ENCODE data around the gene SCFD1.
"Not testable (repeated sequence)": the region's sequence is repeated elsewhere in the genome, so short reads cannot be mapped to it uniquely, and the experiment has no call there.

The SCFD1 gene

DNA sequence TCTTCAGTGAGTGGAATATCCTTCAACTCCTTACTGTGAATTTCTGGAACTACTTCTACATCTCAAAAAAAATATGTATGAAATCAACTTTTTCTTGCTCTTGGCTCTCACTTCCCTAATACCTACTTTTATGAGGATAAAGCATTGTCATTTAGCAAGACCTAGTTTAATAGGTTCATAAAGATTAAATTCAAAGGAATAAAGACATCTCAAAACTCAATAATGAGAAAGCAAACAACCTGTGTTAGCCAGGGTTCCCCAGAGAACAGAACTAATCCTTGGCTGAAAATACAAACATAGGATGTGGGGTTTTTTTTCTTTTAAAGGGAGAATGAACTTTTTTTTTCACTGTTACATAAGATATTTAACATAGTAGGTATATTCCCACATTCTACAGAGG is 57.9 kb downstream of the SCFD1 start:
- no peak for DNase-seq

DNA sequence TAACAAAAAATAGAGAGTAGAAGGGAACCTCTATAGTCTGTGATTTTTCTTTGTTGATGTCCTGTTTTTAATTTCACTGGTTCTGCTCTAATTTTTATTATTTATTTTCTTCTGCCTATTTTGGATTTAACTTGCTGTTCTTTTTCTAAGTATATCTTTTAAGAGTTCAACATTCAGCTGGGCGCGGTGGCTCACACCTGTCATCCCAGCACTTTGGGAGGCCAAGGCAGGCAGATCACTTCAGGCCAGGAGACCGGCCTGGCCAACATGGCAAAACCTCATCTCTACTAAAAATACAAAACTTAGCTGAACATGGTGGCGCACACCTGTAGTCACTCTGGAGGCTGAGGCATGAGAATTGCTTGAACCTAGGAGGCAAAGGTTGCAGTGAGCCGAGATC is 58.7 kb downstream of the SCFD1 start:
- not testable (repeated sequence) for DNase-seq

DNA sequence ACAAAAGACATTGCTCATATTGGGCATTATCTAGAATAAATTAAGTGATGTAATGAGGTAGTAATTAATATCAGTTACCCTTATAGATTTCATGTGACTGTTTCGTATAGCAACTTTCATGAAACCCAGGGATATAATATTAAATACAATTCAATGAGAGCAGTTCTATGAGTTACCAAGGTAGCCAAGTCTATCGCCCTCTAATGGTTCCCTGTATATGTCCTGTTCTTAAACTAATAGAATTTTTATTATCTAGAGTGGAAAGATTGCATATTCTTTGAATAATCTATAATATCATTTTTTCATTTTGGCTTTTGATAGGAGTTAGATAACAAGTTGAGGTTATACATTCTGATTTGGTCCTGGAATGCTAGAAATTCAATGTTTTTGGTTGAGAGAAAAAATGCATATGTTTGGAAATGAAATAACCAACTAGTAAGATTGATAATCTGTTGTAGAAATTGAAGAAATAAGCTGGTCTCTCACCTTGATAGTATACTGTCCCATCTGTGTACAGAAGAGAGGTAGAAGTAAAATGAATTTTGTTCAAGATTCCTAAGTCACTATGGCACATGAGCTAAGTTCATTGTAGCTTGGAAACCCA is 59.7 kb downstream of the SCFD1 start:
- no peak for DNase-seq

DNA sequence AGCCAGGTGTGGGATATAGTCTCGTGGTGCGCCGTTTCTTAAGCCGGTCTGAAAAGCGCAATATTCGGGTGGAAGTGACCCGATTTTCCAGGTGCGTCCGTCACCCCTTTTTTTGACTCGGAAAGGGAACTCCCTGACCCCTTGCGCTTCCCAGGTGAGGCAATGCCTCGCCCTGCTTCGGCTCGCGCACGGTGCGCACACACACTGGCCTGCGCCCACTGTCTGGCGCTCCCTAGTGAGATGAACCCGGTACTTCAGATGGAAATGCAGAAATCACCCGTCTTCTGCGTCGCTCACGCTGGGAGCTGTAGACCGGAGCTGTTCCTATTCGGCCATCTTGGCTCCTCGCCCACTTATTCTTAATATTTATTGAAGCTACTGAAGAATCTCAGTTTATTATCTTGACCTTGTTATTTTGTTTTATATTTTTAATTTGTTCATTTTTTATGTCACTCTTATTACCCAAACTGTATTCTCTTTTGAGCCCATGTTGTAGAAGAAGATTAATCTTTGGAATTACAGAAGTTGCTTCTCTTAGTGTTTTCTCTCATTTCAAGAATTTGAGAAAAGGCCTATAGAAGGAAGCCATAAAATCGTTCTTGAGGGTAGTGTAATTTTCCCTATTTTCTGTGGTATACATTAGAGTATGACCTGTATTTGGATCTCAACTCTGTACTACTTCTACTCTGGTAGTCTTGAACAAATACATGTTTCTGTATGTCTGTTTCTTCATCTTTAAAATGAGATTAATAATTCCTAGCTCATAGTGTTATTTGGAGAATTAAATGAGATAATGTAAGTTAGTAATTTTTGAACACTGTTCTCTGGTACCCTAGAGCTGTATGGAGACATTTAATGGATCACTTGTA is 68.6 kb downstream of the SCFD1 start:
- peak in 3 of 6 experiments; percentile 16 to 79 (median 48) for DNase-seq

DNA sequence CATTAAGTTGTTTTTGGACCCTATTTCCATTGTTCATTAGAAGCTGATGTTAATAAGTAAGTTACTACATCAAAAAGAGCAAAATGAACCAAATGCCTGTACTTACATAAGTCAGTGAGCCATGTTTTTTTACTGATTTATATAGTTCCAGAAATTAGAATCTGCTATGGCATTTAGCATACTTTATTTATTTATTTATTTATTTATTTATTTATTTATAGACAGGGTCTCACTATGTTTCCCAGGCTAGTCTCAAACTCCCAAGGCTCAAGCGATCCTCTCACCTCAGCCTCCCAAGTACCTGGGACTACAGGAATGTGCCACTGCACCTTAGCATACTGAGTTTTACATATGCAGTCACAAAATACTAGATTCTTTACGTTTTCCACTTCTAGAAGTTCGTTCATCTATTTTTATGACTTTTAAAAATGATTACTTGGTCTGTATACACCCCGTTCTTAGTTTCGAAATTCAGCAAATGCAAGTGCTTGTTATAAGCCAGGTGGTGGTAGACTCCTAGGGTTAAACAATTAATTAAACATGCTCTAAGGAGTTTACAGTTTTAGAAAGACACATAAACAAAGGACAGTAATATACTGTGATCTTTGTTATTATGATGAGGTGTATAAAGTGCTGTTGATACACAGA is 69.8 kb downstream of the SCFD1 start:
- no peak for DNase-seq

DNA sequence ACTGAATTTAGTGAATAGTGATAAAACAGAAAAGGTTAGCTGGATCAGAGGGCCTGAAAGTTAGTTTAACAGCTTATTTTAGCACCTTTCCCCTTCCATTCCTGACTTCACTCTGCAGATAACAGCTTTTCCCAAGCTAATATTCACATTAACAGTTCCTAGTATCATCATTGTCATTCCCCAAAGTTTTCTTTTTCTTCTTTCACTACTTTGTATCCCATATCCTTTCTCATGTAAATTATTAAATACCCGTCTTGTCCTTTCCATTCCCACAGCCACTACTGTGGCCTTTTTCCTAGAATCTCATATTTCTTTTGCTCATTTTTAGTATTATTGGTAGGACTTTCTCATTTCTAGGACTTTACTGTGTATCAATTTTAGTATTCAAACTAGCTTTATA is 70.5 kb downstream of the SCFD1 start:
- DNase-seq: no peak

DNA sequence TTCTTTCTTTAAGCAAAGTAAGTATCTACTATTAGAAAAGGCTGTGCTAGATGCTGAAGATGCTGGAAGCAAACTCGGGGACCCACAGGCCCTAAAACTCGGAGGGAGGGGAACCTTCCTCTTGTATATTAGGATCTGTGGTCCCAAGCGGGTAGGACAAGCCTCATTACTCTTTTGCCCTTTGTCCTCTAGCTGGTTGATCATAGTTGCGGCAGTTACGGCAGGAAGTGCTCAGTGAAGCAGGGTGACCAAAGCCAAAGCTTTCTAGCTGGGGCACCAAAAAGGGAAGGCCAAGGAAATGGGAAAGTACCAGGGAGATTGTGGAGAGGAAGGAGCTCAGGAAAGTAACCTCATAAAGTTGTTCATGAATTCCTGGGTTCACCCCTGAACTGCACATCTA is 76.3 kb downstream of the SCFD1 start:
- no peak for DNase-seq

DNA sequence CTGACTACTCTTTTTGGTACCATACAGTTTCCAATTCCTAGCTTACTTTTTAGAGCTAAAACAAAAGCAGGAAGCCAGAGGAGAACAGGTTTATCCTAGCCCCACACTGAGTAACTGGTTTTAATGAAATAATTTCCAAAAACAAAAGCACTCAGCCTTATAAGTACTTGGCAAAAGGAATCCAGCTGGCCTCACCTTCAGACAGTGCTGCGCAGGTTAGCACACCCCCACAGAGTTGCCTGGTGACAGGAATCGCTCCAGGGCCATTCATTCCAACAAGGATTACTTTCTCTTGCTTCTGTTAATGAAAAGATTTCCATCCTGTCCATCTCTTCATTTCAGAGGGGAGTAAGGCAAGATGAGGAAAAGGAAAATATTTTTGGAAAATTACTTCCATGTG is 84.6 kb downstream of the SCFD1 start:
- no peak for DNase-seq

DNA sequence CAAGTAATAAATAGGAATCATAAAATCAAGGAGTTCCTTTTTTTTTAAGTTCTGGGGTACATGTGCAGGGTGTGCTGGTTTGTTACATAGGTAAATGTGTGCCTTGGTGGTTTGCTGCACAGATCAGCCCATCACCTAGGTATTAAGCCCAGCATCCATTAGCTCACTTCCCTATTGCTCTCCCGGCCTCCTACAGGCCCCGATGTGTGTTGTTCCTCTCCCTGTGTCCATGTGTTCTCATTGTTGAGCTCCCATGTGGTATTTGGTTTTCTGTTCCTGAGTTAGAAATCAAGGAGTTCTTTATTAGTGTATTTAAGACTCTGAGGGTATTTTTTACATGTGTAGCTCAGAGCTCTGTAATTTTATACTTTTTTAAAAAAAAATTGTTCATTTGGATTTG is 86.0 kb downstream of the SCFD1 start:
- DNase-seq: no peak

DNA sequence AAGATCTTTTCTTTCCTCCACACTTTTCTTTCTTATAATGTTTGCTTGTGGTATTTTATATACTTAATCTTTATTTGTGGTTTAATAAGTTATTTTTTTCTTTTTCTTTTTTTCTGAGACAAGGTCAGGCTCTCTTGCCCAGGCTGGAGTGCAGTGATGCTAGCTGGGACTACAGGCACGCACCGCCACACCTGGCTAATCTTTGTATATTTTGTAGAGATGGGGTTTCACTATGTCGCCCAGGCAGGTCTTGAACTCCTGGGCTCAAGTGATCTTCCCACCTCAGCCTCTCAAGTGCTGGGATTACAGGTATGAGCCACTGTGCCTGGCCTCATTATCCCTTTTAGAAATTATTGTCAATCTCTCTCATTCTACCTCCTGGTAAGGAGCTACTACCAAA is 87.1 kb downstream of the SCFD1 start:
- DNase-seq: no peak

DNA sequence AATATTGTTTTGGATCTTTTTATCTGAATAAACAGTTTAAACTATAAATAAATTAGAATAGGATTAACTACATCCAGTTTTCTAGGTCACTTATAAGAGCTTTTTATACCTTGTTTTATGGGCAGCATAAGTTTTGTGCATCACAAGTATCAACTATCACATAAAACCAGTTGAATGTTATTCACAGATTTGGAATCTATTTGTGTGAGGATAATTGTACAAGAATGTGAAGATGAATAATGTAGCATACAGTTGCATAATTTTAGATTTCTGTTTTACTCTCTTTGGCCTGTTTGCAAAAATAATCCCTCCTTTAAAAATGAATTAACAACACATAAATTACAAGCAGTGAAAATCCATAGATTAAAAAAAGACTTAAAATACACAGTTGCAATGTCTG is 88.8 kb downstream of the SCFD1 start:
- DNase-seq: no peak

DNA sequence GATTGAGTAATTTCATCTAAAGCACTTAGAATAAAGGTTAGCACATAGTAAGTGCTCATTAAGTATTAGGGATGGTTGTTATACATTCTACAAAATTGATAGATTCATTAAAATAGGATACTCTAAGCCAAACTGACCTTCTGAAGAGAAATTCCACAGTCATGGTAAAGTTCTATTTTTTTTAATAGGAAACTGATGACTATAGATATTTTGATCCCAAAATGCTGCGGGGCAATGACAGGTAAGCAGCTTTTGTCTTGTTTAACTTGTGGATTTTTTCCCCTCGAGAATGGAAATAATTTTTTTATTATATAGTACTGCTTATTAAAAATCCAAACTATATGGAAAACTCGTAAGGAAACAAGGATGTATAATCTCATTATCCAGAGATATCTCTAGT is 97.0 kb downstream of the SCFD1 start:
- DNase-seq: no peak

DNA sequence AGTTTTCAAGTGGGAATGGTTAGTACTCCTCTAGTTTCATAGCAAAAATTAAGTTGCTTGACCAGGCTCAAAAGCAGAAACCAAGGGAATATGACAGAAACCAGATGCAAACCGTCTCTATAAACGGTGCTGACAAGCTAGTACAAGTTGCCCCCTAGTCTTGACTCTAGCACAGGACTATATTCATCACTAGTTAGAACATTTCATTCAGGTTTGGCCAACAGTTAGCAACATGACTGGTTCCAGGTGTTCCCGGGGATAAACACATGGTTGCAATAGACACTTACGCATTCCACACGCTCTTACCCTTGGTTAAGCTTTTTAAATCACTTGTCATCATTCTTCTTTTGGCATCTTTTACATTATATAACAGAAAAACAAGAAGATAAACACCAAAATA is 103.6 kb downstream of the SCFD1 start:
- no peak for DNase-seq

DNA sequence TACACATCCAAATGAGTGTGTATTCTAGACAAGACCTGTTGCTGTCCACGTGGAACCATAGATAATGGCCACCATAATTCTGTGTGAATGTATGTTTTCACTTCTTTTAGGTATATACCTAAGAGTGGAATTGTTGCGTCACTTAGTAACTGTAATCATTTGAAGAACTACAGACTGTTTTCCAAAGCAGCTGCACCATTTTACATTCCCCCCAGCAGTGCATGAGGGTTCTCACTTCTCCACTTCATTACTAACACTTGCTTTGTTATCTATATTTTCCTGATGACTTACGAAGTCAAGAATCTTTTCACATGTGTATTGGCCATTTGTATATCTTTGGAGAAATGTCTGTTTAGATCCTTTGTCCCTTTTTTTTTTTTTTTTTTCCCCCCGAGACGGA is 106.4 kb downstream of the SCFD1 start:
- no peak for DNase-seq

DNA sequence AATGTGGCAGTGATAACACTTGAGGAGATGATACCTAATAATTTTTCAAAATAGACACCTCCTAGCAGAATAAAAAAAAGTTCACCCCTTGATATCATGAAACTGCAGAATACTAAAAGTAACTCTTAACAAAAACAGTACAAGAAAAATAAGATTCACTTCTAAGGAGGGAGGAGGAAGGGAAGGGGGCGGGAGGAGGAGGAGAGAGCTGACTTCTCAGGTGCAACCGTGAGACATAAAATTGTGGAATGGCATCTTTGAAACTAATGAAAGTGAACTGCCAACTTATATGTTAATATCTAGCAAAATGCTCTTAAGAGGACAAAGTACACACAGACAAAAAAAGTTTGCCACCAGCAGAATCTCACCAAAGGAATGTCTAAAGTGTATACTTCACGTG is 115.8 kb downstream of the SCFD1 start:
- no peak for DNase-seq

DNA sequence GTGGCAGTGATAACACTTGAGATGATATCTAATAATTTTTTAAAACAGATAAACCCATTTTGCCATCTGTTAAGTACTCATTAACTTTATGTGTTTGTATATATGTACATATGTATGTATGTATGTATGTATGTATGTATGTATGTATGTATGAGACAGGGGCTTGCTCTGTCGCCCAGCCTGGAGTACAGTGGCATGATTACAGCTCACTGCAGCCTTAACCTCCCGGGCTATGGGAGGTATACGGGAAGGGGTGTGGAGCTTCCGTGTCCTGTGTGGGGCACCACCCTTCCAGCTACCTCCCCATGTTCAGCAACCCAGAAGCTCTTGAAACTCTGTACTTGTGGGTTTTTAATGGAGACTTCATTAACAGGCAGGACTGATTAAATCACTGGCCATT is 116.9 kb downstream of the SCFD1 start:
- DNase-seq: no peak

DNA sequence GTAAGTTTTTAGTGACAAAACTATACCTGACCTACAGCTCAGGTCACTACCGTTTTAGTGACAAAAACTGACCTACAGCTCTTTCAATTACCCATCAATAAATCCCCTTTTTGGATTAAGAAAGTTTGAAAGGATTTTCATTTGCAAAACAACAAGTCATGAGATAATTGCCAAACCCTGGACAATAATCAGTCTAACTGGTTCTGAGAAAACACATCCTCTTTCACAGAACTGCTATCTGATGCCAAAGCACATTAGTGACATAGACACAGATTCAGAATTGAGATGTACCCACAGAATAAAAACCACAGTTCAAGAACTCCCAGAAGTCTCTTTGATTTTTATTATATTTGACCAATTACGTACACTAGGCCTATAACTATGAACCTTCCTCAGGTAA is 126.2 kb downstream of the SCFD1 start:
- no peak for DNase-seq

DNA sequence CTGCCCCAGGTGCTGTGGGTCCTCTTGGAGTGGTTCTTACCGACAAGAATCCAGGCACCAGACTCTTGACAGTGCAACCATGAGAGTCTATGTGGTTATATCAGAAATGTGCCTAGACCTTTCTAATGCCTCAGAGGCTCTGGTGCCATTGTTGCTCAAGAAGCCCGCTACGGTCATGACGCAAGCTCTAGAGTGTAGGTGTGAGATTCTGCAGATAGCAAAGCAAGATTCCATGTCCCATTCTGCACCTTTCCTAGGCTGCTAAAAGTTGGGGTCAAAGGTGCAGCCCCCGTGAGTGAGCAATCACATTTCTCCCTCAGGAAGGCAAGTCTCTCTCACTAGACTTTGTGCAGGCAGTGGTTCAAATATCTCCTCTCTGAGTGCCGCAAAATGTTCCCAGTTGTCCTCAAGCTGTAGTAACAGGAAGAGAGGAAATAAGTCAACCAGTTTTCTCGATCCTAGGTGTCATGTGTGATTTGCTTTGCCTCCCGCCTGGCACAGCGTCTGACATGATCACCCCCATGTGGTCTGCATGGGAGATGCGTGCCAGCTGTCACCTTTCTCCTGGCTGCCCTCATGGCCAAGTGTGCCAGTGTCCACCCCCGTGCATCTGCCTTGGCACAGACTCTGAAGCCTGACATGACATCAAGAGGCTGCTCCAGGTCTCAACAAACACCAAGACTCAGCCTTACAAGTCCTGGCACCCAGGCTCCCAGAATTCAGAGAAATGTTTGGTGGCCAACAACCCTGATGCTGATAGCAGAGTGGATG is 129.7 kb downstream of the SCFD1 start:
- no peak for DNase-seq

DNA sequence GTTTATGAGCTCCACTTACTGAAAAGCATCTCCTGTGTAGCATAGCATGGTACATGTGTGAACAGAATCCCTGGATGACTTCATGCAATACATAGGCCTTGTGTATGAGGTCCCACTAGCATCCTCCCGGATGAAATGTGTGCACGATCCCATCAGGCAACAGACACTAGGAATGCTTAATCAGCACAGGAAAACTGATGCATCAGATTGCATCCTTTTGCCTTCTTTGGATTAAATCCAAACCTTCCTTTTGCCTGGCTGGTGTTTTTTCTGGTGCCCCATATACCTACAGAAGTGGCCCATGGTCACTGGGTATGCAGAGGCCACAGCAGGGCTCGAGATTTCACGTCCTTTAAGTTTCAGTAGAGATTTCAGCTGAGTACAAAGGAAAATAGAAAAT is 131.3 kb downstream of the SCFD1 start:
- no peak for DNase-seq

DNA sequence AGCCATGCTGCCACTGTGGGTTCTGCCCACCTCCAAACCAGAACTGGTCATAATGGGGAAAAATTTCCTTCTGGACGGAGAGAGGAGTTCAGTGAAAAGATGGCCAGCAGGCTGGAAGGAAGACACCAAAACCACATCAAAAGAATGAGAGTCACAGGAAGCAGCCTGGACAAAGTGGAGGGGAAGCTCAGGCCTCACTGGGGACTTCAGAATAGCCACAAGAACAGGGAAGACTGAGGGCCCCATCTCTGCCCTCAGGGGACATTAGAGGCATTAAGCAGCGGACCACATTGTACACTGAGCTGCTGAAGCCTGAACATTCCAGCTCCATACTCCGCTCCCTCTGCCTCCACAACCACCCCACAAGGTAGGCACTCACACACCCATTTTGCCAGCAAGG is 132.7 kb downstream of the SCFD1 start:
- DNase-seq: no peak

DNA sequence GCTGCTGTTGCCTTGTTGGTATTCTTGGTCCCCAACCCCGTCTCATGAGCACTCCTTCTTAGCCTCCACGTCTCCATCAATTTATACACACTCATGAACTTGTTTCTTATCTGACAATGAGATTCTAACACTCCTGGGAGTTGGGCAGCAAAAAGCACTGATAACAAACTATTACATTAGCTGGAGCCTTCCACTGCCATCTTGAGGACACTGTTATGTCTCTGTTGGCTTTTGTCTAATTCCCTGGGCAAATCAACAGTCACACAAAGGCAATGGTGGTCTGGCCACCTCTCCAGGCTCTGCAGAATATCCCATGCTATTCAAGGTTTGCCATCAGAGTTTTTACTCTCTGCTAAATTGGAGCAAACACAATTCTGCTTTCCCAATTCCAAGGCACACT is 134.5 kb downstream of the SCFD1 start:
- no peak for DNase-seq

DNA sequence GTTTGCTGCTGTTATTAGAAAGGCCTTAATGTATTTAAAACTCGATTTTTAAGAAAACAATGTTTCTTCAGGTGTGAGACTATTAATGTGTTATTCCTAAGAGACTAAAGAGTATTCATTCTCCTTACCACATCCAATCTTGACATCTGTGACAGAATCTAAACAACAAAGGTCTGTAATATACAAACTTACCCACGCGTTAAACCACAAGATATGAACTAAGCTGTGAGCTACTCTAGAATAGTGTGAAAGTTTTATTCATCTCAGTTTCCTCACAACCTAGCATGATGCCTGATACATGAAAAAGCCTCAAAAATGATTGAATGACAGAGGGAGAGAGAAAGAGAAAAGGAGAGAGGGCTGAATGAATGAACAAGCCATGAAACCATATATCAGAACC is 135.0 kb downstream of the SCFD1 start:
- no peak for DNase-seq
